ENCODE data around the gene PROC. TPM values are rescaled to one million over a fixed set of nuclear protein-coding genes. Genes with fewer than 3 reads are reported as not detected.

The PROC gene
- not detected in 2 replicates for total RNA-seq (2014; rRNA removed; shearing (Covaris generic))
- not detected in 2 replicates for polyA plus RNA-seq (2015; cell fraction: cytosol; rRNA removed)
- polyA plus RNA-seq (2015; cell fraction: nucleus; rRNA removed): not detected in 2 replicates

DNA sequence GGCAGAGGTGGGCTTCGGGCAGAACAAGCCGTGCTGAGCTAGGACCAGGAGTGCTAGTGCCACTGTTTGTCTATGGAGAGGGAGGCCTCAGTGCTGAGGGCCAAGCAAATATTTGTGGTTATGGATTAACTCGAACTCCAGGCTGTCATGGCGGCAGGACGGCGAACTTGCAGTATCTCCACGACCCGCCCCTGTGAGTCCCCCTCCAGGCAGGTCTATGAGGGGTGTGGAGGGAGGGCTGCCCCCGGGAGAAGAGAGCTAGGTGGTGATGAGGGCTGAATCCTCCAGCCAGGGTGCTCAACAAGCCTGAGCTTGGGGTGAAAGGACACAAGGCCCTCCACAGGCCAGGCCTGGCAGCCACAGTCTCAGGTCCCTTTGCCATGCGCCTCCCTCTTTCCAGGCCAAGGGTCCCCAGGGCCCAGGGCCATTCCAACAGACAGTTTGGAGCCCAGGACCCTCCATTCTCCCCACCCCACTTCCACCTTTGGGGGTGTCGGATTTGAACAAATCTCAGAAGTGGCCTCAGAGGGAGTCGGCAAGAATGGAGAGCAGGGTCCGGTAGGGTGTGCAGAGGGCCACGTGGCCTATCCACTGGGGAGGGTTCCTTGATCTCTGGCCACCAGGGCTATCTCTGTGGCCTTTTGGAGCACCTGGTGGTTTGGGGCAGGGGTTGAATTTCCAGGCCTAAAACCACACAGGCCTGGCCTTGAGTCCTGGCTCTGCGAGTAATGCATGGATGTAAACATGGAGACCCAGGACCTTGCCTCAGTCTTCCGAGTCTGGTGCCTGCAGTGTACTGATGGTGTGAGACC is at the start of gene PROC:
PROC (plus strand) TSS at position 128 of the 812 bp plus-strand sequence. CDS start 1,516 bp downstream, outside the sequence.
- no peak for DNase-seq (ENCODE audit: low read depth)

DNA sequence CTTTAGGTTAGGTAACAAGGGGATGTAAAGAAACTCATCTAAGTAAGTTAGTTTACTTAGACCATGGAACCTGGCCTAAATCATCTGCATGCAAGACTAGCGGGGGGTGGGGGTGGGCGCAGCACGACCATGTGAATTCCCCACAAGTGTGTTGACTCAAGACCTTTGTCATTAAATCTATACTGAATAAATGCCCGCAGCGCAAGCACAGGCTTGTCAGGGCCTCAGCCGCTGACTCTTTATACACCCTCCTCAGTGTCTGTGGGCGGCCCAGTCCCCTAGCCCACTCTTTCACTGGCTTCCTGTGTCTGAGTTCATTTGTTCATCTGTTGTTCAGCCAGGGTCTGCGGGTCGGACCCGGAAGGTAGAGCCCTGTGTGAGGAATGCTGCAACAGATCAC is 48.2 kb upstream of the PROC start:
- no peak for DNase-seq (ENCODE audit: low read depth)

GRCh38 chr2:127371037-127371436 is 47.2 kb upstream of the PROC start:
- no peak for DNase-seq (ENCODE audit: low read depth)

GRCh38 chr2:127373362-127374083 is 44.7 kb upstream of the PROC start:
- no peak for DNase-seq (ENCODE audit: low read depth)

- no peak for DNase-seq (ENCODE audit: low read depth)
These were observed 42.0 kb upstream of the PROC start for GRCh38 chr2:127376257-127376656.

- DNase-seq (ENCODE audit: low read depth): no peak
These were observed 41.0 kb upstream of the PROC start for GRCh38 chr2:127377262-127377661.

GRCh38 chr2:127378720-127379119 is 39.5 kb upstream of the PROC start:
- DNase-seq (ENCODE audit: low read depth): no peak

DNA sequence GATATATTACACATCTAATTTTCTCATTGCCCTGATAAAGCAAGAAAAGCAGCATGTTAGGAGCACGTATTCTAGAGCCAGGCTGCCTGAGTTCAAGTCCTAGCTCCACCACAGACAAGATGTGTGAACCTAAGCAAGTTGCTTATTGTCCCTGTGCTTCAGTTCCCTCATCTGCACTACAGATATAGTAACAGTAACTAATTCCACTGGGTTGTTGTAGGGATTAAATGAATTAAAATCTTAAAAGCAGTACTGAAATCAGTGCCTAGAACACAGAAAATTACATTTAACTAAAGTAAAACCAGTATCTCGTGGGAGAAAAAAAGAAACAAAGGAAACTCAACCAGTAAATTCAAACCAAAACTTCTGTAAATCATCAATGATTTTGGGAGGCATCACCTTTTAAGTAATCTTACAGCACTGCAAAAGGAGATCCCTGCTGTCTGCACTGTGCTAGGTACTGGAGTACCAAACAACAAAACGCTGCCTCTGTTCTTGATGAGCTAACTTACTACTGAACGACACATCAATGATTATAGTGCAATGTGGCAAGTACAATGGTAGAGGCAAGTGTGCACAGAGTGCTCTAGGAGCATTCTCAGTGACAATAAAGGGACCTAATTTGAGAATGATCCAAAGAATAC is 38.4 kb upstream of the PROC start:
- DNase-seq (ENCODE audit: low read depth): no peak

GRCh38 chr2:127381762-127382161 is 36.5 kb upstream of the PROC start:
- no peak for DNase-seq (ENCODE audit: low read depth)

DNA sequence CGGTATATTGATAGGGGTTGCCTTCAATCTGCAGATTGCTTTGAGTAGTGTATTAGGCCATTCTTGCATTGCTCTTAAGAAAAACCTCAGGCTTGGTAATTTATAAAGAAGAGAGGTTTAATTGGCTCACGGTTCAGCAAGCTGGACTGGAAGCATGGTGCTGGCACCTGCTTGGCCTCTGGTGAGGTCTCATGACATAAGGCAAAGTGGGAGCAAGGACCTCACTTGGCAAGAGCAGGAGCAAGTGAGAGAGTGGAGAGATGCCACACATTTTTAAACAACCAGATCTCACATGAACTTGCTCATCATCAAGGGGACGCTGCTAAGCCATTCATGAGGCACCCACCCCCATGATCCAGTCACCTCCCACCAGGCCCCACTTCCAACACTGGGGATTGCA is 35.4 kb upstream of the PROC start:
- no peak for DNase-seq (ENCODE audit: low read depth)

DNA sequence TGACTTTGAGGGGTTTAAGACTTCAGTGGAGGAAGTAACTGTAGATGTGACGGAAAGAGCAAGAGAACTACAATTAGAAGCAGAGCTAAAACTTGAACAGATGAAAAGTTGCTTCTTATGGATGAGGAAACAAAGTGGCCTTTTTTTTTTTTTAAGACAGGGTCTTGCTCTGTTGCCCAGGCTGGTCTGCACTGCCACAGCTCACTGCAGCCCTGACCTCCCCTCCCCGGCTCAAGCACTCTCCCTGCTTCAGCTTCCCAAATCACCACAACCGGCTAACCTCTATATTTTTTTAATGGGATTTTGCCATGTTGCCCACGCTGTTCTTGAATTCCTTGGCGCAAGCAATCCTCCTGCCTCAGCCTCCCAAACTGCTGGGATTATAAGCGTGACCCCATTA is 33.7 kb upstream of the PROC start:
- no peak for DNase-seq (ENCODE audit: low read depth)

GRCh38 chr2:127386246-127386645 is 32.0 kb upstream of the PROC start:
- no peak for DNase-seq (ENCODE audit: low read depth)

- DNase-seq (ENCODE audit: low read depth): peak; percentile 91
These were observed 31.2 kb upstream of the PROC start for GRCh38 chr2:127386764-127387654.

DNA sequence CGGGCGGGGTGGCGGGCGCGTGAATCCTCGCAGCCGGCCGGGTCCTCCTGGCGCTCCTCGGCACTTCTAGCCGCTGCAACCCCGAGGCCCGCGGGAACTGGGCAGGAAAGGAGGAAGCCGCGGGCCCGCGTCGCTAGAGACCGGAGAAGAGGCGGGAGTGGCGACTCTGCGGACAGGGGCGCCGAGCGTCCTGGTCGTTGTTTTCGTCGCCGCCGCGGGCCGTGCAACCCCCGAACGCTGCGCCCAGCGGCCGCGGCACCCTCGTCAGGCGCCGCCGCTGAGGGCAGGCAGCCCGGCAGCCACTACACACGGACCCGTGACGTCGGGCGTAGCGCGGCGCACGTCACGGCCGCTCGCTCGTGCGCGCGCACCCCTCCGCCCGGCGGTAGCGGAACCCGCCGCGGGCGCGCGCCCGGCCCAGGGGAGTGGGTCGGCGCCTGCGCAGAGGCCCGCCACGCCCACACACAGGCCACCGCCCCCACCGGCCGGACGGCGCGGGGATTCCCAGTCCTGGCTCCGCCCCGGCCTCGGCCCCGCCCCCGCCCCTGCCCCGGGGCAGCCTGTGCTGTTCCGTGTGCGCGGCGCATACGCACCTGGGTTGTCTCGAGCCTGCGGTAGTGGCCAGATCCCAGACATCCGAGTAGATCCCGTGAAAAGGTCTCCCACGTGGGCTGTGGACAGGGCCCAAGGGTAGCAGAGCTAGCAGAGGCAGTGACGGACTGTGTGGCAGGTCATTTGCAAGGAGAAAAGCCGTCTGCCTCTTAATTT is 30.4 kb upstream of the PROC start, which contains the start of gene MAP3K2:
MAP3K2 (minus strand) TSS at position 321 of the 768 bp plus-strand sequence. CDS start 44,846 bp downstream, outside the sequence.
- peak; percentile 79 for DNase-seq (ENCODE audit: low read depth)

- DNase-seq (ENCODE audit: low read depth): no peak
These were observed 29.6 kb upstream of the PROC start for GRCh38 chr2:127388423-127389164.

GRCh38 chr2:127389778-127390435 is 28.3 kb upstream of the PROC start:
- DNase-seq (ENCODE audit: low read depth): no peak

- DNase-seq (ENCODE audit: low read depth): peak; percentile 67
These were observed 25.9 kb upstream of the PROC start for GRCh38 chr2:127392133-127392827.

Data from HT1080 (cell line).